Lung (tissue), 12 donors: Measurements from ENCODE around the gene ZACN. TPM values are rescaled to one million over a fixed set of nuclear protein-coding genes. Genes with fewer than 3 reads are reported as not detected.
A peak's percentile ranks its signal among the peaks of the same experiment; 100 is the strongest.

Experiments
- ATAC-seq: fragments of 200-7000 bp; cut with Tn5 transposase; one replicate; pipeline ENCODE4 v1.9.1; 2020; ENCODE audit warnings: moderate number of reproducible peaks; ENCODE audit not compliant: insufficient read depth, low FRiP score
- DNase-seq, 3 donors: peaks; one replicate each; pipeline ENCODE4 v3.0.0-alpha.2; 2013 to 2017
- H3K27ac ChIP-seq, 2 donors: one replicate each; pipeline ENCODE4 v1.5.1; 2013; ENCODE audit warnings: mild to moderate bottlenecking in 2 of 2, moderate library complexity in 2 of 2, control low read depth in 1 of 2, inconsistent platforms in 1 of 2, low read depth in 1 of 2, low read length in 1 of 2
- H3K27me3 ChIP-seq, 3 donors: one replicate each; pipeline ENCODE4 v1.5.1; 2013; ENCODE audit warnings: low read length in 2 of 3; ENCODE audit not compliant: control insufficient read depth in 3 of 3, insufficient read depth in 3 of 3
- H3K36me3 ChIP-seq, 4 donors: one replicate each; pipeline ENCODE4 v1.5.1; 2013; ENCODE audit warnings: low read length in 4 of 4, mild to moderate bottlenecking in 1 of 4, moderate library complexity in 1 of 4; ENCODE audit not compliant: control insufficient read depth in 4 of 4, insufficient read depth in 4 of 4
- H3K4me1 ChIP-seq, 5 donors: one replicate each; pipeline ENCODE4 v1.5.1; 2013; ENCODE audit warnings: low read length in 5 of 5, mild to moderate bottlenecking in 2 of 5, moderate library complexity in 1 of 5; ENCODE audit not compliant: control insufficient read depth in 5 of 5, insufficient read depth in 5 of 5
- H3K4me3 ChIP-seq: one replicate; pipeline ENCODE4 v1.5.1; 2013; ENCODE audit warnings: mild to moderate bottlenecking, control low read depth, moderate library complexity
- H3K9ac ChIP-seq, 2 donors: one replicate each; pipeline ENCODE4 v1.5.1; 2013; ENCODE audit warnings: low read length in 2 of 2, control low read depth in 1 of 2; ENCODE audit not compliant: insufficient read depth in 1 of 2
- H3K9me3 ChIP-seq, 4 donors: one replicate each; pipeline ENCODE4 v1.5.1; 2013; ENCODE audit warnings: low read length in 3 of 4, mild to moderate bottlenecking in 1 of 4, moderate library complexity in 1 of 4; ENCODE audit not compliant: control insufficient read depth in 4 of 4, insufficient read depth in 3 of 4
- WGBS, 2 donors: extraction: QIAGEN DNeasy Blood & Tissue Kit; methylation state at CpG; one replicate each; pipeline ENCODE4 v1.1.7; 2013; 5-methylcytosine and 5-hydroxymethylcytosine counted together
- polyA plus RNA-seq, 2 donors: library from polyadenylated mRNA; stranded (reverse); fragments of 200-250 nt; gene quantifications; one replicate each; pipeline ENCODE4 v1.2.1, GENCODE V29; 2013
- total RNA-seq, 2 donors: library from RNA; depleted of rRNA in 1 of 2; stranded (reverse); fragments of >200 nt in 1 of 2; gene quantifications; one replicate each; pipeline ENCODE4 v1.2.1, GENCODE V29; 2014 to 2021
- TF ChIP-seq, protein P1 (sequence below): IDR thresholded peaks from 2 replicates; pipeline ENCODE4 v1.5.1; 2012; ENCODE audit warnings: mild to moderate bottlenecking; ENCODE audit errors: control extremely low read depth, extremely low read depth
- donor health status: control.
- donor health status: control.
- donor health status: Bipolar disorder and iron deficiency.
- donor health status: healthy.
- donor health status: DM: yes; HTN: yes; CAD: no.

Gene ZACN
- total and polyA plus RNA-seq, 4 donors: 0.25 to 1.9 (median 1.4) TPM; not detected in 1

DNA sequence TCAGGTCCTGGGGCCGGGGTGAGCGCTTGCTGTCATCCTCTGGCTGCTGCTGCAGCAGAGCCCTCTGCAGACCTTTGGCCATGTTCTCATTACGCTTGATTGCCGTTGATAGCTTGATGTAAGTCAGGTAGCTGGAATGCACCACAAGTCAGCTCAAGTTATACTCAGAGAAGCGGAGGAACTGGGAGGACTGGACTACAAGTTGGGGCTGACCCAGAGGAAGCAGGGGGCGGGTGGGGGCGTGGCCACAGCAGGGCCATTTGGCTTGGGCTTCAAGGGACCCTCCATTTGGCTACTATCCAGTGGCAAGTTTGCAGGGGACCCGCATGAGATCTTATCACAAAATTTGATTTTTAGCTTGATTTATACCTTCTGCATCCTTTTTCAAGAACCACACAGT, 32.9 kb upstream of the ZACN start:
- Histone ChIP-seq H3K9me3 (no peaks in the 10 kb centered on the region), H3K4me1 (peaks cover 0 to 15% (median 0%) of the 10 kb centered on the region in 5 donors), H3K4me3 (no peak overlapping the region), H3K9ac (no peak overlapping the region), H3K27me3 (no peaks in the 10 kb centered on the region), H3K27ac (no peak overlapping the region), H3K36me3 (peaks cover 33 to 73% (median 57%) of the 10 kb centered on the region in 4 donors)
- DNase-seq (no peak), ATAC-seq (no peak)
- WGBS, 2 donors: 90 to 92% methylated on average over 8 of the region's 8 CpGs
- TF ChIP-seq, protein P1, sequence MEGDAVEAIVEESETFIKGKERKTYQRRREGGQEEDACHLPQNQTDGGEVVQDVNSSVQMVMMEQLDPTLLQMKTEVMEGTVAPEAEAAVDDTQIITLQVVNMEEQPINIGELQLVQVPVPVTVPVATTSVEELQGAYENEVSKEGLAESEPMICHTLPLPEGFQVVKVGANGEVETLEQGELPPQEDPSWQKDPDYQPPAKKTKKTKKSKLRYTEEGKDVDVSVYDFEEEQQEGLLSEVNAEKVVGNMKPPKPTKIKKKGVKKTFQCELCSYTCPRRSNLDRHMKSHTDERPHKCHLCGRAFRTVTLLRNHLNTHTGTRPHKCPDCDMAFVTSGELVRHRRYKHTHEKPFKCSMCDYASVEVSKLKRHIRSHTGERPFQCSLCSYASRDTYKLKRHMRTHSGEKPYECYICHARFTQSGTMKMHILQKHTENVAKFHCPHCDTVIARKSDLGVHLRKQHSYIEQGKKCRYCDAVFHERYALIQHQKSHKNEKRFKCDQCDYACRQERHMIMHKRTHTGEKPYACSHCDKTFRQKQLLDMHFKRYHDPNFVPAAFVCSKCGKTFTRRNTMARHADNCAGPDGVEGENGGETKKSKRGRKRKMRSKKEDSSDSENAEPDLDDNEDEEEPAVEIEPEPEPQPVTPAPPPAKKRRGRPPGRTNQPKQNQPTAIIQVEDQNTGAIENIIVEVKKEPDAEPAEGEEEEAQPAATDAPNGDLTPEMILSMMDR: no peak

DNA sequence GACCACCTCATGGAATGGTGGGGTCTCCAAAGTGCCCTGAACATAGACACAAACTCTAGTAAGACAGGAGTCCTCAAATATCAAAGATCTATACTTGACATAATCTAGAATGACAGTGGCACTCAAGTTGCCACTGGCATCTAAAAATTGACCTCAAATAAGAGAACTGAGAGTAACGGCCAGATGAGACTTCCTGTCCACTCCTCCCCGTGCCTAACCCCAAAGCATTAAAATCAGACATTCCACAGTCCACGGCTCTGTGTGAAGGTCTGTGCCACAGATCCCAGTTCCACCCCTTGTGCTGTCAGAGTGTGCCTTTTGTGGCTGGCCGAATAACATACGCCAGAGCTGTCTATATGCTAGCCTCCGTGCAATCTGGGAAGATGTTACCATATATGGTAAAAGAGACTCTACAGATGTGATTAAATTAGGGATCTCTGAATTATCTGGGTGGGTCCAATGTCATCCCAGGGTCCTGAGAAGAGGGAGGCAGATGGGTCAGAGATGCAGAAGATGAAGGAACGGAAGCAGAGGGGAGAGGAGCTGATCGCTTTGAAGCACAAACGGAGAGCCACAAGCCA, 30.9 kb upstream of the ZACN start:
- DNase-seq (no peak), ATAC-seq (no peak)
- peaks cover 0 to 19% (median 0%) of the 10 kb centered on the region in 5 donors for H3K4me1 ChIP-seq
- no peaks in the 10 kb centered on the region for H3K27me3 ChIP-seq
- H3K27ac ChIP-seq: no peak overlapping the region
- no peaks in the 10 kb centered on the region for H3K9me3 ChIP-seq
- peaks cover 34 to 56% (median 48%) of the 10 kb centered on the region in 4 donors for H3K36me3 ChIP-seq
- no peak overlapping the region for H3K4me3 ChIP-seq
- TF ChIP-seq, protein P1: no peak
- 85 to 91% methylated on average over 9 of the region's 9 CpGs for WGBS, 2 donors
- no peak overlapping the region for H3K9ac ChIP-seq

DNA sequence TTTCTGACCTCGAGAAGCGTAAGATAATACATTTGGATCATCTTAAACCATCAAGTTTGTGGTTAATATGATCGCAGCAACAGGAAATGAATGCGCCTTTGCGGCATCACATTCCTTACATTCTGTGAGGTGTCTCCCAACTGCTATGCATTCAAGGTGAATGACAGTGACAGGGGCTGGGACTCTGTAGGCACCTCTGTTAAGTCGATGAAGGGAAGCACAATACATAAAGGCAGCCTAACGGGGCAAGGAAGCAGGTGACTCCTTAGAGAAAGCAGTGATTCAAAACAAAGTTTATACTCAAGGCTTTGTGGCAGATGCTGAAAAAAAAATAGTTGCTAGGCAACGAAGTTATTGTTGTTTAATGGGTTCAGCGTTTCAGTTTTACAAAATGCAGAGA, 30.3 kb upstream of the ZACN start:
- Histone ChIP-seq H3K9me3 (no peaks in the 10 kb centered on the region), H3K27me3 (no peaks in the 10 kb centered on the region), H3K36me3 (peaks cover 35 to 50% (median 43%) of the 10 kb centered on the region in 4 donors), H3K4me1 (peaks cover 0 to 19% (median 0%) of the 10 kb centered on the region in 5 donors), H3K4me3 (no peak overlapping the region), H3K27ac (no peak overlapping the region), H3K9ac (no peak overlapping the region)
- WGBS, 2 donors: 71 to 76% methylated on average over 9 of the region's 9 CpGs
- TF ChIP-seq, protein P1: no peak
- ATAC-seq (no peak), DNase-seq (no peak)

DNA sequence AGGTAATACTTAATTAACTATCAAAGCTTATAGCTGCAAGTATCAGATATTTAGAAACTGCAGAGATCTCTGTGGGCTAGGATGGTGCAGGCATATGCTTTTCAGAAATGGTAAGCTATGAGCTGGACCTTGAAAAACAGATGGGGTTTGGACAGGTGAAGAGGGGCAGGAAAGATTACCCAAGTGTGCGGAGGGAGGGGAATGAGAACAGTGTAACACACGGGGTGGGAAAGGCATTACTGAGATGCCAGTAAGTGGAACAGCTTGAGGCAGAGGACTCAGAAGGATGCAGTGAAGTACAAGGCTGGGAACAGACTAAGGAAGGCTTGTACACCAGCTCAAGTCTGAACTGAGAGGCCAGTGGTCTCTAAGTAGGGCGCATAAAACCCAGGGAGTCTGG, 29.7 kb upstream of the ZACN start:
- TF ChIP-seq, protein P1: no peak
- 85 to 91% methylated on average over 3 of the region's 3 CpGs for WGBS, 2 donors
- DNase-seq (no peak), ATAC-seq (no peak)
- H3K4me3 ChIP-seq: no peak overlapping the region
- H3K36me3 ChIP-seq: peaks cover 37 to 45% (median 38%) of the 10 kb centered on the region in 4 donors
- no peaks in the 10 kb centered on the region for H3K27me3 ChIP-seq
- no peaks in the 10 kb centered on the region for H3K9me3 ChIP-seq
- peak overlapping the region in 1 of 2 donors; percentile 73 for H3K27ac ChIP-seq
- peaks cover 0 to 19% (median 0%) of the 10 kb centered on the region in 5 donors for H3K4me1 ChIP-seq
- no peak overlapping the region for H3K9ac ChIP-seq
